Measurements from ENCODE around the gene TUBA3E. TPM values are rescaled to one million over a fixed set of nuclear protein-coding genes. Genes with fewer than 3 reads are reported as not detected.
"Not testable (repeated sequence)": the region's sequence is repeated elsewhere in the genome, so short reads cannot be mapped to it uniquely, and the experiment has no call there.

Gene TUBA3E
- total and polyA plus RNA-seq, 3 experiments from 2014 or later: not detected

GRCh38 chr2:130165293-130166016 is 32.8 kb downstream of the TUBA3E start:
- ChIA-PET CTCF (no interaction called here), POLR2A (no interaction called here)
- peak overlapping the region in 1 of 8 donors; percentile 15 for H3K27ac Mint-ChIP-seq
- DNase-seq: no peak
- Histone ChIP-seq H3K9me3 (ENCODE audit: low read length) (no peaks in the 10 kb centered on the region), H3K4me1 (ENCODE audit: insufficient read depth, low read length) (no peaks in the 10 kb centered on the region), H3K27ac (ENCODE audit: low read depth, low read length) (no peak overlapping the region), H3K36me3 (ENCODE audit: insufficient read depth, low read length) (peaks cover 11% of the 10 kb centered on the region), H3K27me3 (ENCODE audit: insufficient read depth, low read length, poor library complexity, severe bottlenecking) (no peaks in the 10 kb centered on the region), H3K4me3 (ENCODE audit: low read length) (no peak overlapping the region)
- H3K4me1 Mint-ChIP-seq: peaks cover 0 to 1% (median 0%) of the 10 kb centered on the region in 3 donors
- no peak overlapping the region for H3K4me3 Mint-ChIP-seq
- no peaks in the 10 kb centered on the region for H3K9me3 Mint-ChIP-seq
- H3K27me3 Mint-ChIP-seq: no peaks in the 10 kb centered on the region
- peaks cover 9 to 80% (median 15%) of the 10 kb centered on the region in 3 donors for H3K36me3 Mint-ChIP-seq

DNA sequence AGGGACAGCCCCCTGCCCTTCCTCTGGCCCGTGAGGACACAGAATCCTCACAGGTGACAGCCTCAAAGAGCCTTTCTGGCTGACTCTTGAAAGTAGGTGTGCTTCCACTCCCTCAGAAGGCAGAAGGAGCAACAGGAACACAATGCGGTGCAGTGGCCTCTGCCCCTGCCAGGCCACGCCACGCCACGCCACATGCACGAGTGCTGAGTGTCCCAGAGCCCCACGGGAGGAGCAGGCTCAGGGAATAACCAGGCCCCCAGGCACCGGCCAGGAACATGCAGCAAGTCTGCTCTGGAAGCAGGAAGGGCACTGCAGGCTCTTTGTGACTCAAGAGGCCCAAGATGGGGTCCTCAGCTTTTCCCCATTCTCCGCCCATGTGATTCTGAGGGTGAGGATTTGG is 35.3 kb downstream of the TUBA3E start:
- Histone ChIP-seq H3K27ac (ENCODE audit: low read depth, low read length) (no peak overlapping the region), H3K4me1 (ENCODE audit: insufficient read depth, low read length) (no peaks in the 10 kb centered on the region), H3K27me3 (ENCODE audit: insufficient read depth, low read length, poor library complexity, severe bottlenecking) (no peaks in the 10 kb centered on the region), H3K9me3 (ENCODE audit: low read length) (no peaks in the 10 kb centered on the region), H3K4me3 (ENCODE audit: low read length) (no peak overlapping the region), H3K36me3 (ENCODE audit: insufficient read depth, low read length) (peaks cover 11% of the 10 kb centered on the region)
- no peaks in the 10 kb centered on the region for H3K27me3 Mint-ChIP-seq
- POLR2A ChIA-PET: no interaction called here
- CTCF ChIA-PET: no interaction called here
- peaks cover 9 to 81% (median 13%) of the 10 kb centered on the region in 3 donors for H3K36me3 Mint-ChIP-seq
- no peak for DNase-seq
- H3K4me3 Mint-ChIP-seq: no peak overlapping the region
- H3K27ac Mint-ChIP-seq: peak overlapping the region in 1 of 8 donors; percentile 50
- H3K4me1 Mint-ChIP-seq: peaks cover 0 to 7% (median 4%) of the 10 kb centered on the region in 3 donors
- no peaks in the 10 kb centered on the region for H3K9me3 Mint-ChIP-seq

DNA sequence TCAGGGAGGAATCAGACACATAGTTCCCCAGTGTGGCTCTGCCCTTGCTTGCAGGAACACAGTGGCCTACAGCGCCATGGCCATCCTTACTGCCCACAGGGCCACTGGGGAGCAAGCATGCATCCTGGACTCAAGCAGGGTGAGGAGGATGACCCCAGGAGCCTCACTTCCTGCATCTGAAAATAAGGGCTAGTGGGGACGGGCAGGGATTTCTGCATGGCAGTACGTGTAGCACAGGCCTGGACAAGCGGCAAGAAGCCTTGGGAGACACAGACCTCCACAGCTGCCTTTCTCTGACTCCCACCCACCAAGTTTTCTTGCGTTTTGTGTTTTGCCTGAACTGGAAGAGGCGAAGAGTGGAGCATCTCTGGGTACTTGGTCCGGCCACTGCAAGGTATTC is 35.8 kb downstream of the TUBA3E start:
- POLR2A ChIA-PET: not testable (repeated sequence)

GRCh38 chr2:130160838-130161705 is 37.2 kb downstream of the TUBA3E start:
- H3K27me3 Mint-ChIP-seq; H3K4me1 ChIP-seq (ENCODE audit: insufficient read depth, low read length); H3K9me3 Mint-ChIP-seq; DNase-seq; H3K4me3 Mint-ChIP-seq; H3K27me3 ChIP-seq (ENCODE audit: insufficient read depth, low read length, poor library complexity, severe bottlenecking); H3K36me3 ChIP-seq (ENCODE audit: insufficient read depth, low read length); POLR2A ChIA-PET; H3K9me3 ChIP-seq (ENCODE audit: low read length); H3K27ac ChIP-seq (ENCODE audit: low read depth, low read length); H3K4me3 ChIP-seq (ENCODE audit: low read length); CTCF ChIA-PET: not testable (repeated sequence)
- Mint-ChIP-seq H3K36me3 (peaks cover 6 to 73% (median 9%) of the 10 kb centered on the region in 3 donors), H3K4me1 (peaks cover 0 to 11% (median 5%) of the 10 kb centered on the region in 3 donors), H3K27ac (peak overlapping the region in 1 of 8 donors; percentile 21)

More for the DNA sequence above, 35.8 kb downstream of the TUBA3E start:
- H3K27ac Mint-ChIP-seq: peak overlapping the region in 1 of 8 donors; percentile 50
- DNase-seq; H3K9me3 Mint-ChIP-seq; H3K27me3 Mint-ChIP-seq; H3K27ac ChIP-seq (ENCODE audit: low read depth, low read length); H3K9me3 ChIP-seq (ENCODE audit: low read length); H3K4me1 ChIP-seq (ENCODE audit: insufficient read depth, low read length); H3K27me3 ChIP-seq (ENCODE audit: insufficient read depth, low read length, poor library complexity, severe bottlenecking); H3K4me3 Mint-ChIP-seq; H3K4me3 ChIP-seq (ENCODE audit: low read length); CTCF ChIA-PET: not testable (repeated sequence)
- peaks cover 11% of the 10 kb centered on the region for H3K36me3 ChIP-seq (ENCODE audit: insufficient read depth, low read length)
- peaks cover 0 to 11% (median 5%) of the 10 kb centered on the region in 3 donors for H3K4me1 Mint-ChIP-seq
- peaks cover 8 to 78% (median 9%) of the 10 kb centered on the region in 3 donors for H3K36me3 Mint-ChIP-seq

DNA sequence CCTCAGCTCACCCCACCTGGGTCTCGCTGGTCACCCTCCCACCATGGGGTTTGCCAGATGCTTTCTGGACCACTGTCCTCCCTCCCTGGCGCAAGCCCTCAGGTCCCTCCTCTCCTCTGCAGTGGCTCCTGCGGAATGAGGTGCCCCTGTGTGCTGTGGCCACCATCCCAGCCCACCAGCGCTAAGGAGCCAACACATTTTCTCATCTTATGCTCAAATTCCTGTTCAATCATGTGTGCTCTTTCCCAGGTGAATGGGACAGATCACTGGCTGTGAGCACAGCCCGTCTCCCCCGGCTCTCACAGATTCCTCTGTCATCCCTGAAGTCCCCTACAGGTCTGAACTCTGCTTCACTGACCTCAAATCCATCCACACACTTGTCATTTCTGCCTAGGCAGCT is 38.1 kb downstream of the TUBA3E start:
- Mint-ChIP-seq H3K4me1 (peaks cover 0 to 11% (median 5%) of the 10 kb centered on the region in 3 donors), H3K4me3 (no peak overlapping the region), H3K9me3 (no peaks in the 10 kb centered on the region), H3K27me3 (no peaks in the 10 kb centered on the region), H3K36me3 (peaks cover 2 to 73% (median 4%) of the 10 kb centered on the region in 3 donors), H3K27ac (no peak overlapping the region)
- no peak for DNase-seq
- H3K27me3 ChIP-seq (ENCODE audit: insufficient read depth, low read length, poor library complexity, severe bottlenecking): no peaks in the 10 kb centered on the region
- CTCF ChIA-PET: no interaction called here
- H3K4me3 ChIP-seq (ENCODE audit: low read length): no peak overlapping the region
- no peaks in the 10 kb centered on the region for H3K4me1 ChIP-seq (ENCODE audit: insufficient read depth, low read length)
- no peak overlapping the region for H3K27ac ChIP-seq (ENCODE audit: low read depth, low read length)
- no peaks in the 10 kb centered on the region for H3K9me3 ChIP-seq (ENCODE audit: low read length)
- peaks cover 3% of the 10 kb centered on the region for H3K36me3 ChIP-seq (ENCODE audit: insufficient read depth, low read length)
- POLR2A ChIA-PET: no interaction called here

- H3K9me3 ChIP-seq (ENCODE audit: low read length); CTCF ChIA-PET; H3K4me1 ChIP-seq (ENCODE audit: insufficient read depth, low read length); H3K9me3 Mint-ChIP-seq; H3K27ac ChIP-seq (ENCODE audit: low read depth, low read length); H3K27me3 ChIP-seq (ENCODE audit: insufficient read depth, low read length, poor library complexity, severe bottlenecking); DNase-seq; H3K4me3 ChIP-seq (ENCODE audit: low read length); H3K36me3 ChIP-seq (ENCODE audit: insufficient read depth, low read length); H3K27me3 Mint-ChIP-seq; POLR2A ChIA-PET; H3K4me3 Mint-ChIP-seq: not testable (repeated sequence)
- Mint-ChIP-seq H3K36me3 (peaks cover under 1 to 74% (median 1%) of the 10 kb centered on the region in 3 donors), H3K27ac (peak overlapping the region in 1 of 8 donors; percentile 85), H3K4me1 (peaks cover 0 to 11% (median 5%) of the 10 kb centered on the region in 3 donors)
These were observed 38.9 kb downstream of the TUBA3E start for GRCh38 chr2:130159376-130159775.

DNA sequence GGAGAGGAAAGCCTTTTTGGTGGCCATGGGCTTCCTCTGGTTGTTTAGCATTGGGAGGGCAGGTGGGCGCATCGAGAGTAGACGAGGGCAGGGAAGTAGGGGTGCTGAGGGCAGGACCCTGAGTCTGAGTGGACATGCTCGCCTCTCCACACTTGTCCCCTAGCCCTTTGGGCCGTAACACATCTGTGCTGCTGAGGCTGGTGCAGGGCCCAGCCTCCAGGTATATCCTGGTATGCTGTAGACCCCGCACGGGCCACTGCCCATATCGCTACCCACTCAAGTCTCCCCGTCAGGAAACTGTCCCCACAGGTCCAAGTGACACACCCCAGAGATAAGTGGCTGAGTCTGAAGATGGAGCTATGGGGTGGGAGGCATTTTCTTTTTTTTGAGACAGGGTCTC is 39.6 kb downstream of the TUBA3E start:
- Histone ChIP-seq H3K27ac (ENCODE audit: low read depth, low read length) (no peak overlapping the region), H3K36me3 (ENCODE audit: insufficient read depth, low read length) (peaks cover 1% of the 10 kb centered on the region), H3K4me3 (ENCODE audit: low read length) (no peak overlapping the region), H3K4me1 (ENCODE audit: insufficient read depth, low read length) (no peaks in the 10 kb centered on the region), H3K9me3 (ENCODE audit: low read length) (no peaks in the 10 kb centered on the region), H3K27me3 (ENCODE audit: insufficient read depth, low read length, poor library complexity, severe bottlenecking) (no peaks in the 10 kb centered on the region)
- Mint-ChIP-seq H3K9me3 (no peaks in the 10 kb centered on the region), H3K4me1 (peaks cover 0 to 11% (median 5%) of the 10 kb centered on the region in 3 donors), H3K27ac (peak overlapping the region in 2 of 8 donors; percentile 55 to 90), H3K4me3 (no peak overlapping the region), H3K27me3 (no peaks in the 10 kb centered on the region), H3K36me3 (peaks cover 0 to 74% (median 0%) of the 10 kb centered on the region in 3 donors)
- ChIA-PET POLR2A (no interaction called here), CTCF (no interaction called here)
- DNase-seq: no peak

- H3K27ac ChIP-seq (ENCODE audit: low read depth, low read length); H3K9me3 ChIP-seq (ENCODE audit: low read length); H3K4me1 ChIP-seq (ENCODE audit: insufficient read depth, low read length); H3K27me3 Mint-ChIP-seq; H3K4me3 ChIP-seq (ENCODE audit: low read length); CTCF ChIA-PET; H3K4me3 Mint-ChIP-seq; H3K36me3 ChIP-seq (ENCODE audit: insufficient read depth, low read length); DNase-seq; POLR2A ChIA-PET; H3K27me3 ChIP-seq (ENCODE audit: insufficient read depth, low read length, poor library complexity, severe bottlenecking); H3K9me3 Mint-ChIP-seq: not testable (repeated sequence)
- Mint-ChIP-seq H3K36me3 (peaks cover 0 to 75% (median 0%) of the 10 kb centered on the region in 3 donors), H3K27ac (peak overlapping the region in 4 of 8 donors; percentile 33 to 90 (median 54)), H3K4me1 (peaks cover 0 to 11% (median 5%) of the 10 kb centered on the region in 3 donors)
These were observed 40.3 kb downstream of the TUBA3E start for GRCh38 chr2:130157825-130158514.
